Mesodermal cell (in vitro differentiated cells): ENCODE results near the gene KNL1.
A peak's percentile ranks its signal among the peaks of the same experiment; 100 is the strongest.

Source experiments
- H3K27ac ChIP-seq: 2 replicates; pipeline ENCODE4 v1.7.0; 2013; ENCODE audit warnings: mild to moderate bottlenecking, low read depth, low read length, moderate library complexity; ENCODE audit not compliant: severe bottlenecking
- H3K36me3 ChIP-seq: 2 replicates; pipeline ENCODE4 v1.7.1; 2013; ENCODE audit warnings: mild to moderate bottlenecking, low read length, moderate library complexity; ENCODE audit not compliant: control insufficient read depth, insufficient read depth
- H3K4me1 ChIP-seq: one replicate; pipeline ENCODE4 v1.7.1; 2013; ENCODE audit warnings: mild to moderate bottlenecking, low read length; ENCODE audit not compliant: insufficient read depth, control insufficient read depth, poor library complexity, severe bottlenecking
- H3K4me3 ChIP-seq: 2 replicates; pipeline ENCODE4 v1.7.0; 2013; ENCODE audit warnings: low read length, control low read depth, mild to moderate bottlenecking; ENCODE audit not compliant: insufficient read depth, poor library complexity, severe bottlenecking; ENCODE audit errors: extremely low read depth
- H3K9me3 ChIP-seq: 2 replicates; pipeline ENCODE4 v1.7.1; 2013; ENCODE audit warnings: mild to moderate bottlenecking, low read length, moderate library complexity; ENCODE audit not compliant: control insufficient read depth
- WGBS, 2 experiments: methylation state at CpG; one replicate each; pipeline ENCODE4 v1.1.5; 2013; ENCODE audit warnings: missing lambda C conversion rate in 2 of 2; ENCODE audit not compliant: insufficient coverage in 2 of 2; 5-methylcytosine and 5-hydroxymethylcytosine counted together

Gene KNL1

DNA sequence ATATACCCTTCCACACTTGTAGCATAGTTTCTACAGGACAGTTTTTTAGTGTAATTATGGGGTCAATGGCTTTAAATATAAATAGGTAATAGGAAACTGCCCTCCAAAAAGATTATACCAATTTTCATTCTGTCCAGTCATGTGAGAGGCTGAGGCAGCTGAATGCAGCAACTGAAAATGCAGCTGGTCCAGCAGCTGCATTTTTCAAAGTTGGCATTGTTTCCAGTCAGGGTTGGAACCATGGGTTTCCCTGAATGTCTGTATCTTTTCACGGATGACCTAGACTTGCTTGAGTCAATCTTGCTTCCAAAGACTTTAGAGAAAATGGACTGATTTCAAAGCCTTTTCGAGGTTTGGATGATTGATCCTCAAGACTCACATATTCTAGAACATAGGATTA is 9.9 kb upstream of the KNL1 start:
- Histone ChIP-seq H3K4me3 (no peak overlapping the region), H3K27ac (no peak overlapping the region), H3K36me3 (no peaks in the 10 kb centered on the region), H3K4me1 (no peaks in the 10 kb centered on the region), H3K9me3 (no peaks in the 10 kb centered on the region)
- WGBS, 2 experiments, result 0% methylated on average over 1 of the region's 2 CpGs

GRCh38 chr15:40590667-40591050 is 3.4 kb upstream of the KNL1 start:
- no peaks in the 10 kb centered on the region for H3K36me3 ChIP-seq
- H3K4me1 ChIP-seq, result peaks cover 5% of the 10 kb centered on the region
- 75 to 80% methylated on average over 4 to 9 of the region's 12 CpGs for WGBS, 2 experiments
- H3K4me3 ChIP-seq, result no peak overlapping the region
- H3K27ac ChIP-seq, result peak overlapping the region; percentile 11
- no peaks in the 10 kb centered on the region for H3K9me3 ChIP-seq

DNA sequence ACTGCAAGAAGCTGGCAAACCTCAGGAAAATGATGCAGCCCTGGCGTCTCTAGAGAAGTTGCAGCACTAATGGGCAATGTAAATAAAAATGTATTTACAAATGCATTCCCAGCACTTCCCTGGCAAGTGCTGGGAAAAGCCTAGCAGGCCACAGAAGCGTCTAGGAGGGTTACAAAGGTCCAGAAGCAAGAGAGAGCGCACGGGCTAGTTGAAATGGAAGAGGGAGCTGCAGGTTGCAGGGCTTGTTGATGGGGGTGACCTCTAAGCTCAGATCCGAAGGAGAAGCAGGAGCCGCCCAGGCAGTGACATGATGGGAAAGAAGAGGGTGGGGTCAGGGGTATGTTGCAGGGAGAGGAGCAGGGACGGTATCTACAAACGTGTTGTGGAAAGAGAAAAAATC is 2.7 kb upstream of the KNL1 start:
- Histone ChIP-seq H3K4me1 (peaks cover 5% of the 10 kb centered on the region), H3K36me3 (no peaks in the 10 kb centered on the region), H3K4me3 (no peak overlapping the region), H3K27ac (no peak overlapping the region), H3K9me3 (no peaks in the 10 kb centered on the region)
- 61 to 66% methylated on average over 8 of the region's 8 CpGs for WGBS, 2 experiments

DNA sequence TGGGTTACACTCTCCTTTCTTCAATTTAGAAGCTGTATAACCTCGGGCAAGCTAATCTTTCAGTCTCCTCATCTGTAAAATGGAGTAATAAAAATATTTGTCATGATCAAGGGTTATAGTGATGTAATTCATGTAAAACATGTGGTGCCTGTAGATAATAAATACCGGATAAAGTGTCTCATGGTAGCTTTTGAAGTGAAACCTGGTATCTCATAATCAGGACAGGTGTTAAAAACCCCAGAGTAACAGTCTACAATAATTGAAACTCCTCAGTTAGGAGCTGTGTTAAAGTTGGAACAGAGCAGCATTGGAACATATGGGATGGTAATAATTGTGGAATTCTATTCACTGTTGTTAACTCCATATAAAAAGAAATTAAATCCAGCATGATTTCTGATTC is 884 bp upstream of the KNL1 start:
- H3K4me1 ChIP-seq, result peaks cover 5% of the 10 kb centered on the region
- no peak overlapping the region for H3K4me3 ChIP-seq
- 90 to 95% methylated on average over 2 of the region's 2 CpGs for WGBS, 2 experiments
- peaks cover under 1% of the 10 kb centered on the region for H3K36me3 ChIP-seq
- no peaks in the 10 kb centered on the region for H3K9me3 ChIP-seq
- no peak overlapping the region for H3K27ac ChIP-seq

GRCh38 chr15:40594429-40594836 is 384 bp downstream of the KNL1 start:
- peak overlapping the region; percentile 98 for H3K27ac ChIP-seq
- H3K9me3 ChIP-seq, result no peaks in the 10 kb centered on the region
- peaks cover 5% of the 10 kb centered on the region for H3K4me1 ChIP-seq
- 0% methylated on average over 30 to 31 of the region's 31 CpGs for WGBS, 2 experiments
- peaks cover 7% of the 10 kb centered on the region for H3K36me3 ChIP-seq
- H3K4me3 ChIP-seq, result peak overlapping the region; percentile 81

DNA sequence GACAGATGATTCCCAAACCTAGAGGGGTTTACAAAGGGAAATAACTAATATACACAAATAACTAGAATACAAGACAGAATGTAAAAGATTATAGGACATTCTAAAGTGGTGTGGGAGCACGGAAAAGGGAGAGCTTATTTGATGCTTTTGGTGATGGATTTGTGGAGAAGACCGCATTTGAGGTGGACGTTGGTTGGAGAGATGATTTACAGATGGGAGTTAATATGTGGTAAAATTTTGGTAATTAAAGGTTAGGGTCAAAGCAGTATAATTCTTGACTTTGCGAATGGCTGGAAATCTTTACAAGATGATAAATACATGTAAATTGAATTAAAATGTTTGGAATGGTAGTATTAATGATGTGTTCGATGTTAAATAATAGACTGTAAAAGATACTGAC is 1.2 kb downstream of the KNL1 start:
- Histone ChIP-seq H3K4me1 (peaks cover 5% of the 10 kb centered on the region), H3K4me3 (peak overlapping the region; percentile 81), H3K27ac (no peak overlapping the region), H3K9me3 (no peaks in the 10 kb centered on the region), H3K36me3 (peaks cover 7% of the 10 kb centered on the region)
- WGBS, 2 experiments, result 31 to 38% methylated on average over 4 to 5 of the region's 5 CpGs

DNA sequence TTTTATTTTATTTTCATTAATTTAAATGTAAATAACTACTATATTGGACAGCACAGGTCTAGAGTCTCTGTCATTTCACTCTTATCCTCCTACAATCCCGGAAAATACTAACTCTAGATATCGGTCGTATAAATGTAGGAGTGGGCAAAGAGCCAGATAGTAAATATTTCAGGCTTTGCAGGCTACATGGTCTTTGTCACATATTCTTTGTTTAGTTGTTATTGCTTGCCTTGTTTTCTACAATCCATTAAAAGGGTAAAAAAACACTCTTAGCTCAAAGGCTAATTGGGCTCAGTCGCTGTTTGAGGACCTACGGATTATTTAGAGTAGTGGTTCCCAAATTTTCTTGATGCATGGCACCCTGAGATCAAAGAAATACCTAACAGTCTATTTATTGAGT is 1.7 kb downstream of the KNL1 start:
- Histone ChIP-seq H3K4me1 (peaks cover 5% of the 10 kb centered on the region), H3K9me3 (no peaks in the 10 kb centered on the region), H3K27ac (no peak overlapping the region), H3K4me3 (peak overlapping the region; percentile 81), H3K36me3 (peaks cover 7% of the 10 kb centered on the region)
- WGBS, 2 experiments, result no CpG with 5 or more reads among the region's 5 CpGs

- Histone ChIP-seq H3K4me3 (no peak overlapping the region), H3K36me3 (peaks cover 13% of the 10 kb centered on the region), H3K27ac (no peak overlapping the region), H3K4me1 (no peaks in the 10 kb centered on the region), H3K9me3 (no peaks in the 10 kb centered on the region)
- 94 to 100% methylated on average over 1 to 2 of the region's 2 CpGs for WGBS, 2 experiments
Measured at GRCh38 chr15:40597024-40597423, 3.0 kb downstream of the KNL1 start.

GRCh38 chr15:40598126-40598525 is 4.1 kb downstream of the KNL1 start:
- H3K4me1 ChIP-seq, result no peaks in the 10 kb centered on the region
- WGBS, 2 experiments, result 100% methylated on average over 1 of the region's 3 CpGs; no CpG with 5 or more reads in 1 of the 2 experiments
- no peaks in the 10 kb centered on the region for H3K9me3 ChIP-seq
- H3K36me3 ChIP-seq, result peaks cover 13% of the 10 kb centered on the region
- no peak overlapping the region for H3K27ac ChIP-seq
- H3K4me3 ChIP-seq, result no peak overlapping the region

DNA sequence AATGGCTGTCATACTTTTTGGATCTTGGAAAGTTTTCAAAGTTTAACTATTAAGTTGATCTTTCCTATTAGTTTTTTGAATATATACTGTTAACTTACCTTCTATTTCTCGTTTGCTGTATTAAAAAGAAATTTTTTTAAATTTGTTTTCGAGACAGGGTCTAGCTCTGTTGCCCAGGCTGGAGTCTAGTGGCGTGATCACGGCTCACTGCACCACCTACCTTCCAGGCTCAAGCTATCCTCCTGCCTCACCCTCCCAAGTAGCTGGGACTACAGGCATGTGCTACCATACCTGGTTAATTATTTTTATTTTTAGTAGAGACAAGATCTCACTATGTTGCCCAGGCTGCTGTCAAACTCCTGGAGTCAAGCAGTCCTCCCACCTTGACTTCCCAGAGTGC is 4.6 kb downstream of the KNL1 start:
- WGBS, 2 experiments, result 57 to 89% methylated on average over 2 to 3 of the region's 4 CpGs
- Histone ChIP-seq H3K9me3 (no peaks in the 10 kb centered on the region), H3K27ac (no peak overlapping the region), H3K36me3 (peaks cover 13% of the 10 kb centered on the region), H3K4me3 (no peak overlapping the region), H3K4me1 (no peaks in the 10 kb centered on the region)

DNA sequence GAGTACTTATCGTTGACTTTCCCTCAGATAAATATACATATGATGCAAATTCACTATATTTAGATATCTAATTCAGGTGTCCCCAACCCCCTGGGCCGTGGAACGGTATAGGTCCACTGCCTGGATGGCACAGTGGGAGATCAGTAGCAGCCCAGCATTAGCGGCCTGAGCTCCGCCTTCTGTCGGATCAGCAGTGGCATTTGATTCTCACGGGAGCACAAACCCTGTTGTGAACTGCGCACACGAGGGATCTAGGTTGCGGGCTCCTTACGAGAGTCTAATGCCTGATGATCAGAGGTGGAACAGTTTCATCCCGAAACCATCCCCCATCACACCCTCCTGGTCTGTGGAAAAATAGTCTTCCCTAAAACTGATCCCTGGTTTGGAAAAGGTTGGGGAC is 6.9 kb downstream of the KNL1 start:
- Histone ChIP-seq H3K36me3 (peaks cover 25% of the 10 kb centered on the region), H3K9me3 (no peaks in the 10 kb centered on the region), H3K4me1 (no peaks in the 10 kb centered on the region), H3K27ac (no peak overlapping the region), H3K4me3 (no peak overlapping the region)
- 95 to 100% methylated on average over 8 to 9 of the region's 12 CpGs for WGBS, 2 experiments

- no peaks in the 10 kb centered on the region for H3K9me3 ChIP-seq
- no peaks in the 10 kb centered on the region for H3K4me1 ChIP-seq
- H3K27ac ChIP-seq, result no peak overlapping the region
- peaks cover 50% of the 10 kb centered on the region for H3K36me3 ChIP-seq
- H3K4me3 ChIP-seq, result no peak overlapping the region
Measured at GRCh38 chr15:40603935-40604334, 9.9 kb downstream of the KNL1 start.
